HPDE6-E6E7 (cell line): ENCODE data around the gene RHEBL1.
"Not testable (repeated sequence)": the region's sequence is repeated elsewhere in the genome, so short reads cannot be mapped to it uniquely, and the experiment has no call there.

Source experiments
- DNase-seq: peaks from one replicate; pipeline ENCODE4 v3.0.0; 2011; ENCODE audit warnings: missing footprints; ENCODE audit errors: extremely low spot score

RHEBL1 gene

GRCh38 chr12:49089821-49090773, 20.3 kb upstream of the RHEBL1 start:
- DNase-seq = no peak

- DNase-seq = no peak
Measured at GRCh38 chr12:49088932-49089330, 19.2 kb upstream of the RHEBL1 start.

GRCh38 chr12:49088150-49088931, 18.6 kb upstream of the RHEBL1 start:
- DNase-seq = peak; percentile 82

GRCh38 chr12:49086116-49086515, 16.3 kb upstream of the RHEBL1 start:
- DNase-seq = no peak

- DNase-seq = no peak
Measured at GRCh38 chr12:49084438-49084837, 14.7 kb upstream of the RHEBL1 start.

GRCh38 chr12:49079793-49080192, 10.0 kb upstream of the RHEBL1 start:
- no peak for DNase-seq

GRCh38 chr12:49070971-49071370, 1.2 kb upstream of the RHEBL1 start:
- DNase-seq = no peak

GRCh38 chr12:49068879-49069506, 786 bp downstream of the RHEBL1 start:
- no peak for DNase-seq

GRCh38 chr12:49066120-49066519, 3.7 kb downstream of the RHEBL1 start:
- DNase-seq = no peak

- DNase-seq = no peak
Measured at GRCh38 chr12:49064767-49065152, 5.0 kb downstream of the RHEBL1 start.

GRCh38 chr12:49061916-49062315, 7.9 kb downstream of the RHEBL1 start:
- not testable (repeated sequence) for DNase-seq

- no peak for DNase-seq
Measured at GRCh38 chr12:49061157-49061650, 8.6 kb downstream of the RHEBL1 start.

- DNase-seq = peak; percentile 92
Measured at GRCh38 chr12:49060237-49061156, 9.3 kb downstream of the RHEBL1 start, which contains the start of gene KMT2D. Gene KMT2D (minus strand): TSS chr12:49060794. CDS start chr12:49055324, 5,470 bp downstream.

GRCh38 chr12:49059299-49060171, 10.2 kb downstream of the RHEBL1 start:
- no peak for DNase-seq

GRCh38 chr12:49059045-49059298, 10.8 kb downstream of the RHEBL1 start:
- no peak for DNase-seq

- no peak for DNase-seq
Measured at GRCh38 chr12:49058366-49059044, 11.3 kb downstream of the RHEBL1 start.

GRCh38 chr12:49057888-49058287, 11.9 kb downstream of the RHEBL1 start:
- no peak for DNase-seq

GRCh38 chr12:49055978-49056754, 13.6 kb downstream of the RHEBL1 start:
- no peak for DNase-seq

GRCh38 chr12:49055092-49055491, 14.7 kb downstream of the RHEBL1 start:
- no peak for DNase-seq
